HG03439 (cell line): ENCODE data around the gene GMPR2.
"Not testable (repeated sequence)": the region's sequence is repeated elsewhere in the genome, so short reads cannot be mapped to it uniquely, and the experiment has no call there.

Source experiments
- ATAC-seq: cut with Tn5 transposase; IDR thresholded peaks from one replicate; pipeline ENCODE4 v1.9.1; 2021; ENCODE audit warnings: mild to moderate bottlenecking, moderate library complexity; ENCODE audit not compliant: unreplicated experiment

The GMPR2 gene

DNA sequence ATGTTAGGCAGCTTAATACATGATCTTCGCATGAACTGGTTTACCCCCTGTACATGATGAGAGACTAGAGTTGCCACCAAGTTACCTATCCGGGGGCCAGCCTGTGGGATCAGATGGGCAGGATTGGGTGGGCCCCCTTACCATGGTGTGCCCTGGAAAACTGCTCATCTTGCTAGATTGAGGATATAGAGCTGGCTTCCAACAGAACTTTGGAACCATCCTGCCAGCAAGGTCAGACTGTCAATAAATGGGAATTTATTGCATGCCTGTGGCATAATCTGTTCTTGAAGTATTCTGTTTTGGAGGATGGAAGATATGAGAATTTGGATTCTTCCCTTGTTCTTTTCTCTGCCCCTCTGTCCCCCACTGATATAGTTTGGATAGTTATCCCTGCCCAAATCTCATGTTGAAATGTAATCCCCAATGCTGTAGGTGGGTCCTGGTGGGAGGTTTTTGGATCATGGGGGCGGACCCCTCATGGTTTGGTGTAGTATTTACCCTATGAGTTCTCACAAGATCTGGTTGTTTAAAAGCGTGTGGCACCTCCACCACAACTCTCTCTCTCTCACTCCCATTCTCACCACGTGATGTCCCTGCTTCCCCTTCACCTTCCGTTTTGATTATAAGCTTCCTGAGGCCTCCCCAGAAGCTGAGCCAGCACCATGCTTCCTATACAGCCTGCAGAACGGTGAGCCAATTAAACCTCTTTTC, 33.8 kb upstream of the GMPR2 start:
- no peak for ATAC-seq

DNA sequence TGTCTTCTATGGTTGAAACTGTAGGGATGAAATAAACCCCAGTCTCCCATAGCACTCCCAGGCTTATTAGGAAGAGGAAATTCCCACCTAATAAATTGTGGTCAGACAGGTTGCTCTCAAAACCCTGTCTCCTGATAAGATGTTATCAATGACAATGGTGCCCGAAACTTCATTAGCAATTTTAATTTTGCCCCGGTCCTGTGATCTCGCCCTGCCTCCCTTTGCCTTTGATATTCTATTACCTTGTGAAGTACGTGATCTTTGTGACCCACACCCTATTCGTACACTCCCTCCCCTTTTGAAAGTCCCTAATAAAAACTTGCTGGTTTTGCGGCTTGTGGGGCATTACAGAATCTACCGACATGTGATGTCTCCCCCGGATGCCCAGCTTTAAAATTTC, 30.2 kb upstream of the GMPR2 start:
- not testable (repeated sequence) for ATAC-seq

DNA sequence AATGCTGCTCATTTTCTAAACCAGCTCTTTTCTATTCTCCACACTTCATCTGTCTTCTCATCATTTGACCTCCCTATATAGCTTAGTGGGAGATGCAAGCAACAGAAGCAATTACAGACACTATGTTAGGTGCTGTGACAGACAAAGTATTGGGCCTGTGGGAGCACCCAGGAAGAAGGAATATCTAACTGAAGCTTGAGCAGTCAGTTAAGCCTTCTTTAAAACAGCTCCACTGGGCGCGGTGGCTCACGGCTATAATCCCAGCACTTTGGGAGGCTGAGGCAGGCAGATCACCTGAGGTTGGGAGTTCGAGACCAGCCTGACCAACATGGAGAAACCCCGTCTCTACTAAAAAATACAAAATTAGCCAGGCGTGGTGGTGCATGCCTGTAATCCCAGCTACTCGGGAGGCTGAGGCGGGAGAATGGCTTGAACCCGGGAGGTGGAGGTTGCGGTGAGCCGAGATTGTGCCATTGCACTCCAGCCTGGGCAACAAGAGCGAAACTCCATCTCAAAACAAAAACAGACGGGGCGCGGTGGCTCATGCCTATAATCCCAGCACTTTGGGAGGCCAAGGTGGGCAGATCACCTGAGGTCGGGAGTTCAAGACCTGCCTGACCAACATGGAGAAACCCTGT, 29.4 kb upstream of the GMPR2 start:
- not testable (repeated sequence) for ATAC-seq

DNA sequence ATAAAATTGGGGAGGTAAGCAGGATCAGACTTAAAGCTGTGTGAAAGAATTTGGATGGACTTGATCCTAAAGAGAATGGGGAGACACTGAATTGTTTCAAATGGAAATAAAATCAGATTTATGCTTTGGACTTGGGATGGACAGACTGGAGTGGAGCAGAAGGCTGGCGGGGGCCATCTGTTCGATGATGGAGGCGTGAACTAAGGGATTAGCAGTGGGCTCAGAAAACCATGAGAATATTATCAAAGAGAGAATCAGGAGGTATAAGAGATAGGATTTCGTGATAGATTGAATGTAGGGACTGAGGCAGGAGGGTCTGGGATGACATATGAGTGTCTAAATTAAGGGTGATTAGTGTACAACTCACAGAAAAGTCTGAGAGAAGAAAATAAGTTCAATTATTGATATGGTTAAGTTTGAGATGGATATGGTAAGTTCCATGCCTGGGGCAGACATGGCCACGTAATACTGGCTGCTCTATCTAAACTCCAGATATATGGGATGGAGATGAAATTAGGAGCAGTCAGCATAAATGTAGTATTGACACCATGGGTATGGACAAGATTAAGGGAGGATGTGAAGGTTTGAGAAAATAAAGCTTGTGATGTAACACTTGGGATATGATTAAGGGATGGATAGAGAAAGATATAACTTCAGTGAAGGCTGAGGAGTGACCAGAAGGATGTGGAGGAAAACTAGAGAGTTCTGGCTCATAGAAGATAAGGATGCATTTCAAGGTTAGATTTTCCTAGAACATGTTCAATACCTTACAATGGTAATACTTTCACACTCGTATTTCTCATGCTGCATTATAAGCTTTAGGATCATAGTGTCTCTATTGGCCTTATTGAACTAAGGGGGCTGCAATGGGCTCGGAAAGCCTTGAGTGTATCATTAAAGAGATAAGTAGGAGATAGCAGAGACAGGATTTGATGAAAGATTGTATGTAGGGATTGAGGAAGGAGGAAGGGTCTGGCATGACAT, 28.3 kb upstream of the GMPR2 start:
- no peak for ATAC-seq

DNA sequence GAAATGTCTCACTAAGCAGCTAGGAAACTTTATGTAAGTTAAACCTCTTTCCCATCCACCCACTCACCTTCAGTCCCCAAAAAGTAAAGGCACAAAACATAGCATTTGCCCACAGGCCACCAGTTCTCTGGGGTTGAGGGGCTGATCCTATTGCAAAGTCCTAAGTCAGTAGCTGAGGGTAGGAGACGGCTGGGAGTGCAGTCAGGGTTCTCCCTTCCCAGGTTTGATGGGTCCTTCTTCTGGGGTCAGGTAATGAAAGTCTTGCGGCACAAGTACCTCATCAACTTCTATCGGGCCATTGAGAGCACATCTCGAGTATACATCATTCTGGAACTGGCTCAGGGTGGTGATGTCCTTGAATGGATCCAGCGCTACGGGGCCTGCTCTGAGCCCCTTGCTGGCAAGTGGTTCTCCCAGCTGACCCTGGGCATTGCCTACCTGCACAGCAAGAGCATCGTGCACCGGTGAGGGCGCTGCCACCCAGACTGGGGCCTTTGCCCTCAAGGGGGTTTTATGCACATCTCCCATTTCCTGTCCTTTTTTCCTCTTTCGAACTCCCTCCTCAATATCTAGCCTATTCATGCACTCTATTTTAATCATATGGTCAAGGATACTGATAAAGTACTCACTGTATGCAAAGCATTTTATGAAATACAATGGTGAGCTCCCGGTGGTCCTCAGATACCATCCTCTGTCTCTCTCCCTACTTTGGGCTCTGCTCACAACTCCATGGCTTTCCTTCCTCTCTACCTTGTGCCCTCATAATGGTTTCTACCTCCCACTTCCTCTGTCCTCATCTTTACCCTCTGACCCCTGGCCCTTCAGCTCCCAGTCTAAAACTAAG, 26.2 kb upstream of the GMPR2 start:
- no peak for ATAC-seq

DNA sequence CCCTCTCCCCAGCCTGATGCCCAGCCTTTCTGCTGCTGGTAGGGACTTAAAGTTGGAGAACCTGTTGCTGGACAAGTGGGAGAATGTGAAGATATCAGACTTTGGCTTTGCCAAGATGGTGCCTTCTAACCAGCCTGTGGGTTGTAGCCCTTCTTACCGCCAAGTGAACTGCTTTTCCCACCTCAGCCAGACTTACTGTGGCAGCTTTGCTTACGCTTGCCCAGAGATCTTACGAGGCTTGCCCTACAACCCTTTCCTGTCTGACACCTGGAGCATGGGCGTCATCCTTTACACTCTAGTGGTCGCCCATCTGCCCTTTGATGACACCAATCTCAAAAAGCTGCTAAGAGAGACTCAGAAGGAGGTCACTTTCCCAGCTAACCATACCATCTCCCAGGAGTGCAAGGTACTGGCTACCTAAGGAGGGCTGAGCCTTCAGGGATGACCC, 25.6 kb upstream of the GMPR2 start:
- ATAC-seq = no peak

DNA sequence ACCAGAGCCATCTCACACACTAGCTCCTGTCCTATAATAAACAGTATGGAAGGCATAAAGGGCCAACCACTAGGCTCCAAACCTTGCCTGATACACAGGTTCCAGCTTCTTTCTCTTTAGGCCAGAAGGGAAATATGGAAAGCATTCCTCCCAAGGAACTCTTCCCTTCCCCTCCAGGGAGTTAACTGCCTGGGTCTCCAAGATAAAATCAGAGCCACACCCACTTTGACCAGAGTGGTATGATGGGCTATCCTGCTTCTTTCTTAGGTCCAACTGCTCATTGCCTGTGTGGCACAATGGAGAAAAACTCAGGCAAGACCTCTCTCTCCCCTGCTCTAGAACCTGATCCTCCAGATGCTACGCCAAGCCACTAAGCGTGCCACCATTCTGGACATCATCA, 25.1 kb upstream of the GMPR2 start:
- ATAC-seq = no peak

DNA sequence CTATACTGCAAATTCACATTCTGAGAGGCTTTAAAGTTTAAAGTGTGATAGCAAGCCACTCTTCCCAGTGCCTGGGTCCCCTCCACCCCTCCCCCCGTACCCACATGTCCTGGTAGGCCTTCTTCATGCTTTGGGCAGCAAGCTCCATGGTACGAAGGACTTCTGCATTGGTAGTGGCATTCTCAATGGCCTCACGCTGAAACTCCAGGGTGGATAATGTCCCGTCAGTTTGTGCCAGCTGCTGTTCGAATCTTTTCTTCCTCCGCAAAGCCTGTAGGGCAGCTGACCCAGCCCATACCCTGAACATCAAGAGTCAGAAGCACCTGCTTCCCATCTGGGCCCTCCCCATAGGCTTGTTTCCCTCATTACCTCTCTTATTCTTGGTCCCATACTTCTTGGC, 21.4 kb upstream of the GMPR2 start:
- ATAC-seq = no peak

DNA sequence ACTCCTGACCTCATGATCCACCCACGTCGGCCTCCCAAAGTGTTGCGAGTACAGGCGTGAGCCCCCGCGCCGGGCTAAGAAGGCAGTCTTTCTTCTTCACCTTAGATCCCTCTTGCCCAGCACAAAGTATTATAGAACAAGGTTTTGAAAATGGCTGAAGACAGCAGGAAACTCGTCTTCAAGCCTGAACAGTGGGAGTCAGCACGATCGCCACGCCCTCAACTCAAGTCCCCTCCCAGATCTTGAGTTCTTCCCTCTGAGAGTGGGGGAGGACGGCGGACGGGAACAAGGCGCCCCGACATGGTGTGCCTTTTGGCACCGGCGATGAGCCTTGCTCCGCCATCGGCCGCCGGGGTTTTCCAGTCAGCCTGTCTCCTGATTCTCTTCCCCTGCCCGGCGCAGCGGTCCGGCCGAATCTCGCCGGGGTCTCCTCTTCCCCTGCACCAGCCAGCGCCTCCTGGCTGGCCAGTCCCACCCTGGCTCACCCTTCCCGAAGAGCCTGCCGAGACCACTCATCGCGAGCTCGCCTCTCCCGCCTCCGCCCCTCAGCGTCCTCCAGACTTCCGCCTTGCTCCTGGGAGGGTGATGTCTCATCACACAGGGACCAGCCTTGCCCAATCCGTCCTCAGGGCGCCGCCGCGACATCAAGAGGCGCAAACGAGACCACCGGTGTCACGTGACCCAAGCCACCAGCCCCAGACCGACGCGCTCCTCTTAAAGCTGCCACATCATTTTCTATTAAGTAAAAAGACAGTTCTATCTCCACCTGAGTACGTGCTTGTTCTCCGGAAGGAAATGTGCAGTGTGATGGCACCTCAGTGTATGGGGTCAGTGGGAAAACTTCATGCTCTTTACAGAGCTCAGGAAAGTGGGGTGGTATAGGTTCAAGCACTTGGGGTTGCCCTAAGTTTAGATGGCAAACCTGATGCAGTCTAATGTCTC, 19.5 kb upstream of the GMPR2 start, which contains the start of gene CHMP4A:
Gene CHMP4A, minus strand, starts transcription at position 565 of the 942 bp plus-strand sequence. Its CDS starts 49 bp downstream, at position 516.
- peak; percentile 79 for ATAC-seq

DNA sequence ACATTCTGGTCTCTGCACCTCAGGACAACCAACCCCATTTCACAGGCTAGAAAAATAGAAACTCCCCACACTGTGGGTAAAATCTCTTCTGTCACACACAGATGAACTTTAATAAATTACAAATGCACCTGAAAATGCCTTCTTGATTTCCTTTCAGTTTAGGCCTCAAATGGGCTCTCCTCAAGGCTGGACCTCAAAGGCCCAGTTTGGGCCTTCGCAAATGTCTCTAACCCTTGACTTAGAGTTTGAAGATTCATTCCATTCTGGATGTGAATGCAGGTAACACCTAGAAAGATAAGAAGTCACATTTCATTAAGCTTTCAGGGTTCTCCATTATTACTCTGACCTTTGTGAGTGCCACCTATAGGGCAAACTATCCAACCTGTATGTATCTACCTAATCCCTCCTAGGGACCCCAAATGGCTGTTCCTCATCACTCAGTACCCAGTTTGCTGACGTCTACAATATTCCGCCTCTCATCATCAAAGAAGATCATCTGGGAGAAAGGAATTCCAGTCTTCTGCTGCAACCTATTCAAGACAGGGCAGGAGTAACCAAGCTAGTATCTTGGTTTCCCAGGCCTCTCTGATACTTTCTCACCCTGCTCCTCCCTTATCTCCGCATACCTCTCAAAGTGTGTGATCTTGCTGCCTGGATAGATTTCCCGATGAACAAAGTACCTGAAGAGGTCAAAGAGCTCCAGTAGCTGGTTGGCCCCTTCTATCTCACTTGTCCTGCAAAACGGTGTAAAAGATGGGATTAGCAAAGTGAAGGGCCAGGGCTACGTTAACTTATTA, 18.7 kb upstream of the GMPR2 start:
- no peak for ATAC-seq

DNA sequence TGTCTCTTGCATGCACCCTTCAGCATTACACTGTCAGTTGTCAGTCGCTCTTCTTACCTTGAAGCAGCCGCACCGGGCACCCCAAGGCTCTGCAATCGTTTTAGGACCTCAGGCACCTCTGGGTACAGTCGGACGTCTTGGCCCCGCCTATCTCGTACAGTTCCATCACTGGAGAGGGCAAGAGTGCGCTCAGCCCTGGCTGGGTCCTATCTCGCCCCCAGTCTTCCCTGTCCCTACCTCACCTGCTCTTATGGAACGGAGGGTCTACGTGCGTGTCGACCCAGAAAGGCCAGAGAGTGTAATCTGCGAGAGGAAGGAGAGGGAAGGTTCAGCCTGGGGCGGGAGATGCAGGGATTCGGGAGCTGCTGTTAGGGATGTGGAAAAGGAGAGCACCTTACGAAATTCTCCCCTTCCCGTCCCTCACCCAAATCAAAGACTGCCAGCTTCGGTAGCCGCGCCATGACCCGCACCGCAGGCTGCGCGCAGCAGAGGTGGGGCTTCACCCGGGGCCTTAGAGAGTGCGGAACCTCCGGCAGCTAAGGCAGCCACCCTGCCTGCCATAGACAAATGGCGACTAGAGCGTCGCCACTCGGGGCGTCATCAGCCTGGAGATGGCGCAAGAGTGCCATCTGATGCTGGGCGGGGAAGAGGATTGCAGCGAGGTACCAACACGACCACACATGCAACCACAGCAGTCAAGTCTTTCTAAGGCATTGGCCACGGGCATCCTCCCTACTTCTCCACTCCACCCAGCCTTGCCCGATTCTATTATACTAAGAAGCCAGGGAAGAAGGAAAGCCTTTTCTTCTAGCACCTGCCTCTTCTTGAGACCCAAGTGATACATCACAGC, 17.0 kb upstream of the GMPR2 start, which contains the start of gene MDP1:
Gene MDP1, minus strand, starts transcription at position 572 of the 850 bp plus-strand sequence. Its CDS starts 111 bp downstream, at position 461.
- ATAC-seq = peak; percentile 57

DNA sequence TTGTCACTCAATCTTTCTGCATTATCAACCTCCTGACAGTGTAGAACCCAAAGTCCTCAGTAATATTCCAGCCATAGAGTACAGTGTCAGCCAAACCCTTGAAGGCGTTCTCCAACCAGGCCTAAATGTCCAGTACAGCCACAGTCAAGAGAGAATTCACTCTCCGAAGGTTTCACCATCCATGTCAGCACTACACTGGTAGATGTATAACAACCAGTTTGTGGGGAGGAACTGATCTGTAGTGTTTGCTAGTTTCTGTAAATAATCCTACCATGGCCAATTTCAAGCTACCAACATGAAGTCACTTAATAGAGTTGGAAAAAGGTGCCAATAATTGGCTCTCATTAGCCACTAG, 16.4 kb upstream of the GMPR2 start:
- no peak for ATAC-seq

DNA sequence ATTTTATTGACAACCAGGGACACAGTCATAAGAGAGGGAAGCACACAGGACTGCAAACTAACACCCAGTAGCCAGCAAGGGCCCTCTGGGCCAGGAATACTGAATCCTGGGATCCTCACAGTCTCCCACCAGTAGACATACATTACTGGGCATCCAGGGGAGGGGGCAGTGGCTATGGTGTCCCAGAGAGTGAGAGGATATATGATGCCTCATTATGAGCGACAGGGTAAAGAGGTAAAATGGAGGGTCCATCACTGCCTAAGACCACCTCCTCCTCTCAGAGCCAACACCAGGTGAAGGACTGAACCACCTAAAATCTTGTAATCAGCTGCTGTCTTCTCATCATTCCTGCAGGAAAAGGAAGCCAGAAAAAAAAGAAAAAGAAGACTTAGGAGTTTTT, 15.9 kb upstream of the GMPR2 start:
- ATAC-seq = not testable (repeated sequence)

DNA sequence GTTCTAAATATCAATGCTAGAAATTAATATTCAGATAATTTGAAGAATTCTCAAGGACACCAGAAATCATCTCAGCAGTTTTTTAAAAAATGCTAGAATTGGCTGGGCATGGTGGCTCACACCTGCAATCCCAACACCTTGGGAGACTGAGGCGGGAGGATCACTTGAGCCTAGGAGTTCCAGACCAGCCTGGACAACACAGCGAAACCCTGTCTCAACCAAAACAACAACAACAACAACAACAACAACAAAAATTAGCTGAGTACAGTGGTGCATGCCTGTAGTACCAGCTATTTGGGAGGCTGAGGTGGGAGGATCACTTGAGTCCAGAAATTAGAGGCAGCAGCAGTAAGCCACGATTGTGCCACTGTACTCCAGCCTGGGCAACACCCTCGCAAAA, 13.6 kb upstream of the GMPR2 start:
- ATAC-seq = no peak

DNA sequence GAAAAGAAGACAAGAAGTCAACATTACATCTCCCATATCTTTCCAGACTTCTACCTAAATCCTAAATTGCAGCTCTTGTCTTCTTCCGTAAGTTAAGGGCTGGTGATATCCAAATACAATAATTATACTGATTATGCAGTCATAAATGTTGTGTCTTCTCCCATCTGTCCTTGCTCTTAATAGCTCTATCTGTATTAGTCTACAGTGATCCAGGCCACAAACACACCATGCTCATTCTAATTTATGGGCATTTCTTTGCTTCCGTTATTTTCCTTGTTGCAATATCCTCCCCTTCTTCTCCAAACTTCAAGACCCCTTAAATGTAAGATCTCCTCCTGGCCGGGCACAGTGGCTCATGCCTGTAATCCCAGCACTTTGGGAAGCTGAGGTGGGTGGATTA, 13.2 kb upstream of the GMPR2 start:
- no peak for ATAC-seq

DNA sequence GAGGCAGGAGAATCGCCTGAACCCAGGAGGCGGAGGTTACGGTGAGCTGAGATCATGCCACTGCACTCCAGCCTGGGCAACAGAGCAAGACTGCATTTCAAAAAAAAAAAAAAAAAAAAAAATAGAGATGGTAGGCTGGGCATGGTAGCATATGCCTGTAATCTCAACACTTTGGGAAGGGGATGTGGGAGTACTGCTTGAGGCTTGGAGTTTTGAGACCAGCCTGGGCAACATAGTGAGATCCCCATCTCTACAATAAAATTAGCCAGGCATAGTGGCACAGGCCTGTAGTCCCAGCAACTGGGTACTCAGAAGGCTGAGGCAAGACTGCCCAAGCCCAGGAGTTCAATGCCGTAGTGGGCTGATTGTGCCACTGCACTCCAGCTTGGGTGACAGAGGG, 9.7 kb upstream of the GMPR2 start:
- not testable (repeated sequence) for ATAC-seq

DNA sequence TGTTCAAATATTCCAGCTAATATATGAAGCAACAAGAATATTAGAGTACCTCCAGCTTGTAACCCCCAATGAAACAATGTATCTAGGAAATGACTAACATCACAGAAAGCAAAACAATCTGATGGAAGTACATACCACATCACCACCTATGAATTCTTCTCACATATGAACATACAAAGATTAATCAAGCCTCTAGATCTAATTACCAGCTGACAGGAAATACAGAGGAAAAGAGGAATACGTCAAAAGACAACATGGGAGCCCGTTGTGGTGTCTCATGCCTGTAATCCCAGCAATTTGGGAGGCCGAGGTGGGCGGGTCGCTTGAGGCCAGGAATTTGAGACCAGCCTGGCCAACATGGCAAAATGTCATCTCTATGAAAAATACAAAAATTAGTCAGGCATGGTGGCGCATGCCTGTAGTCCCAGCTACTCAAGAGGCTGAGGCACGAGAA, 8.1 kb upstream of the GMPR2 start:
- no peak for ATAC-seq
